HG03066 (cell line): ENCODE data around the gene ROBO1.

Experiments
- ATAC-seq: cut with Tn5 transposase; IDR thresholded peaks from one replicate; pipeline ENCODE4 v1.9.1; 2021; ENCODE audit warnings: low read depth; ENCODE audit not compliant: unreplicated experiment

Gene ROBO1

GRCh38 chr3:78995087-78995486, 772.7 kb downstream of the ROBO1 start:
- ATAC-seq = no peak

GRCh38 chr3:78994174-78995027, 773.4 kb downstream of the ROBO1 start:
- ATAC-seq = no peak

GRCh38 chr3:78993375-78993774, 774.4 kb downstream of the ROBO1 start:
- no peak for ATAC-seq

GRCh38 chr3:78992830-78993229, 775.0 kb downstream of the ROBO1 start:
- ATAC-seq = no peak

- ATAC-seq = no peak
Measured at GRCh38 chr3:78992400-78992799, 775.4 kb downstream of the ROBO1 start.

GRCh38 chr3:78991656-78992055, 776.1 kb downstream of the ROBO1 start:
- no peak for ATAC-seq

GRCh38 chr3:78990156-78990555, 777.6 kb downstream of the ROBO1 start:
- ATAC-seq = no peak

GRCh38 chr3:78988324-78988723, 779.5 kb downstream of the ROBO1 start:
- ATAC-seq = no peak

- no peak for ATAC-seq
Measured at GRCh38 chr3:78986416-78987101, 781.2 kb downstream of the ROBO1 start.

GRCh38 chr3:78985981-78986380, 781.8 kb downstream of the ROBO1 start:
- ATAC-seq = no peak

- no peak for ATAC-seq
Measured at GRCh38 chr3:78979028-78979427, 788.8 kb downstream of the ROBO1 start.

GRCh38 chr3:78978037-78978436, 789.8 kb downstream of the ROBO1 start:
- no peak for ATAC-seq

- no peak for ATAC-seq
Measured at GRCh38 chr3:78977073-78977472, 790.7 kb downstream of the ROBO1 start.

- ATAC-seq = no peak
Measured at GRCh38 chr3:78976200-78976599, 791.6 kb downstream of the ROBO1 start.

- no peak for ATAC-seq
Measured at GRCh38 chr3:78974181-78974790, 793.5 kb downstream of the ROBO1 start.

- no peak for ATAC-seq
Measured at GRCh38 chr3:78972617-78973301, 795.0 kb downstream of the ROBO1 start.

- ATAC-seq = no peak
Measured at GRCh38 chr3:78970656-78971055, 797.1 kb downstream of the ROBO1 start.

- ATAC-seq = no peak
Measured at GRCh38 chr3:78969483-78969882, 798.3 kb downstream of the ROBO1 start.

GRCh38 chr3:78967061-78967460, 800.7 kb downstream of the ROBO1 start:
- ATAC-seq = no peak

- ATAC-seq = no peak
Measured at GRCh38 chr3:78963771-78964170, 804.0 kb downstream of the ROBO1 start.

- ATAC-seq = no peak
Measured at GRCh38 chr3:78957456-78957855, 810.3 kb downstream of the ROBO1 start.
